ENCODE results near the gene B4GALNT1.

B4GALNT1 gene

DNA sequence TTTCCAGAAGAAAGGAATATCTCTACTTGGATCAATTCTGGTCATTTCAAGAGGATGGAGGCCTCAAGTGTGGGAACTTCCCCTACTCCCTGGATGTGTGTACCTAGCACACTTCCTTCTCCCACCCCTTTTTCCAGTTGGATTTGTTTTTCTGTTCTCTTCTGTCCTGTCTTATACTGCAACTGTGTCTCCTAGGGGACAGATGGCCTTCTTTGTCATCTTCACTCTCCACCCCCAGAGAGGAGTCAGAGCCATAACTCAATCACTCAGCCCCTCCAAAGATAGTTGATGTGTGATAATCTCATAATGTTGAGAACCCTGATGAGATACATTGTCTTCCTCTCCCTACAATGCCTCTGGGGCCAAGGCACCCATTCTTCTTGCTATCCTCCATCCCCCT is 30.5 kb downstream of the B4GALNT1 start:
- TF ChIP-seq, protein P1, sequence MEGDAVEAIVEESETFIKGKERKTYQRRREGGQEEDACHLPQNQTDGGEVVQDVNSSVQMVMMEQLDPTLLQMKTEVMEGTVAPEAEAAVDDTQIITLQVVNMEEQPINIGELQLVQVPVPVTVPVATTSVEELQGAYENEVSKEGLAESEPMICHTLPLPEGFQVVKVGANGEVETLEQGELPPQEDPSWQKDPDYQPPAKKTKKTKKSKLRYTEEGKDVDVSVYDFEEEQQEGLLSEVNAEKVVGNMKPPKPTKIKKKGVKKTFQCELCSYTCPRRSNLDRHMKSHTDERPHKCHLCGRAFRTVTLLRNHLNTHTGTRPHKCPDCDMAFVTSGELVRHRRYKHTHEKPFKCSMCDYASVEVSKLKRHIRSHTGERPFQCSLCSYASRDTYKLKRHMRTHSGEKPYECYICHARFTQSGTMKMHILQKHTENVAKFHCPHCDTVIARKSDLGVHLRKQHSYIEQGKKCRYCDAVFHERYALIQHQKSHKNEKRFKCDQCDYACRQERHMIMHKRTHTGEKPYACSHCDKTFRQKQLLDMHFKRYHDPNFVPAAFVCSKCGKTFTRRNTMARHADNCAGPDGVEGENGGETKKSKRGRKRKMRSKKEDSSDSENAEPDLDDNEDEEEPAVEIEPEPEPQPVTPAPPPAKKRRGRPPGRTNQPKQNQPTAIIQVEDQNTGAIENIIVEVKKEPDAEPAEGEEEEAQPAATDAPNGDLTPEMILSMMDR (IDR thresholded peaks at IDR 0.05) = no peak

DNA sequence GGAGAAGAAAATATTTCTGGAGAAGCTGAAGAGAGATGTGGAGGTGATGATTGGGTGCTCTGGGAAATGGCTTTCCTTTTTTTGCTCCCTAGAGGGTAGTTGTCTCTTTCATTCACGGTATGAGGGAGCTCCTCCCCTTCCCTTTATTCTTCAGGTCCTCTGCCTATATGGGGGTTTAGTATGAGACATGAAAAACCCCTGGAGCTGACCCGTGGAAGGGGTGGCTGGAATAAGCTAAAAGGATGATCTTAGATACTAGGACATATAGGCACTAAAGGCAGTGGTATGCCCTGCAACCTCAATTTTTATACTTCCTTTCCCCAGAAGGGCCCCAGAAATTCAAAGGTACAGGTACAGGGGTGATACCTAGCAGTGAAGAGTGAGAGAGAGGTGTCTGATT is 32.6 kb downstream of the B4GALNT1 start:
- TF ChIP-seq, protein P1 (IDR thresholded peaks at IDR 0.05) = no peak

DNA sequence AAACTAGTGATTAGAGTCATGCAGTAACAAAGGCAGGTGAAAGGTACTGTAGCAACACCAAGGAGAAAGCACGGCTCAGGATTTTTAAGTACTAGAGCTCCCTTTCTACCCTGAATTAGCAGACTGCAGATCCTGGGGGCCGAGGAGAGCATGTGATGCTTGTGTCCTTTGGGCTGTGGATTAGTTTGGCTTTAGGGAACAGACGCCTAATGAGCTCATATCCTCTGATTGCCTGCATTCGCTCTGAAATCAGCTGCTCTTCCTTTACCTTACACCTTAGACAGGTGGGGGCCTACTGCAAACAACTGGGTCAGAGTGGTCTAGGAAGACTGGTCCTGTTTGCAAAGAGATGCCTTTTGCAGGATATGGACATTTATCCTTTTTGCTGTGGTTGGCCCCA is 39.8 kb downstream of the B4GALNT1 start:
- TF ChIP-seq, protein P1 (IDR thresholded peaks at IDR 0.05) = no peak

DNA sequence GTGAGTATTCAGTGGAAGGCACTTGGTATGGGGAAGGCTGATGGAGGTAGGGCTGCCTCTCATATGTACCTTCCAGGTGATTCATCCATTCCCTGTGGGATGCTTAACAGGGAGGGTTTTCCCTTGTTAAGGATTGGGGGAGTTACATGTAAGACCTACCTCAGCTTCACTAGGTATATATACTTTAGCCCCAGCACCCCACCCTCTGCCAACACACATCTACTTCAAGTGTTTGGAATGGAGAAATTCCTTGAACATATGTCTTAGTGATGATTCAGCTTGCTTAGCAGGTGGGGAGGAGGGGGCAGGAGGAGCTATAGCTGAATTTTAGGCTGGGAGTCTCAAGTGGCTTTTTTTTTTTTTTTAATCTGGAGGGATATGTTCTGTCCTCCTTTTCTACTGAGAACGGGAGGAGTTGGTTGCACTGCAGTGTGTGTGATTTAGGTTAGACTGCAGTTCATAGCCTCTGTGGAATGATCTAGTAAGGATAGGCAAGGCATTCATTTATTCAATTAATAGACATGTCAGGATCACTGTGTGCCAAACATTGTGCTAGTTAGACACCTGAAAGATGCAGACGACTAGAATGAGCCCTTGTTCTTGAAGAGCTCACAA is 40.3 kb downstream of the B4GALNT1 start:
- TF ChIP-seq, protein P1 (IDR thresholded peaks at IDR 0.05) = no peak

DNA sequence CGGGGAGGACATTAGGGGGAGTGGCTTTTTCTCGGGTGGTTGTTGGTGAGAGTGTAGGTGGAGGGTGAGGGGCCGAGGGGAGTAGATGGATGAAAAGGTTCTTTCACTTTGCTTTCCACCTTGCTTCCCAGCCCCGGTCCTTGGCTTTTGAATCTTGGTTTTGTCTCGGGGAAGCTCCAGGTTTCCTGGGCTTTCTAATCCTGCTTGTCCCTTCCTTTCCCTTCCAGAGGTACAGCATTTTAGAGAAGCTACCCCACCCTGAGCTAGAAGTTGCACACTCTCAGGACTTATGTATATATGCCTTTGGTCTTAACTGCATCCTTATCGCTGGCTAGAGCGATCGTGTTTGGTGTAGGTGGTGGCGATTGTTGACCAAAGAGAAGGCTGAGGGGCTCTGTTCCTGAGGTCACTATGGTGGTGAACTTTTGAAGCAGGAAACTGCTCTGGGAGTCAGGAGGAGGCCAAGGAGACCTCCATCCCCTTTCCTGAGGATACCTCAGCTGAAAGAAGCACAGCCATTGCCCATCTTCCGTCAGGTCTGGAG is 41.1 kb downstream of the B4GALNT1 start:
- TF ChIP-seq, protein P1 (IDR thresholded peaks at IDR 0.05) = no peak

DNA sequence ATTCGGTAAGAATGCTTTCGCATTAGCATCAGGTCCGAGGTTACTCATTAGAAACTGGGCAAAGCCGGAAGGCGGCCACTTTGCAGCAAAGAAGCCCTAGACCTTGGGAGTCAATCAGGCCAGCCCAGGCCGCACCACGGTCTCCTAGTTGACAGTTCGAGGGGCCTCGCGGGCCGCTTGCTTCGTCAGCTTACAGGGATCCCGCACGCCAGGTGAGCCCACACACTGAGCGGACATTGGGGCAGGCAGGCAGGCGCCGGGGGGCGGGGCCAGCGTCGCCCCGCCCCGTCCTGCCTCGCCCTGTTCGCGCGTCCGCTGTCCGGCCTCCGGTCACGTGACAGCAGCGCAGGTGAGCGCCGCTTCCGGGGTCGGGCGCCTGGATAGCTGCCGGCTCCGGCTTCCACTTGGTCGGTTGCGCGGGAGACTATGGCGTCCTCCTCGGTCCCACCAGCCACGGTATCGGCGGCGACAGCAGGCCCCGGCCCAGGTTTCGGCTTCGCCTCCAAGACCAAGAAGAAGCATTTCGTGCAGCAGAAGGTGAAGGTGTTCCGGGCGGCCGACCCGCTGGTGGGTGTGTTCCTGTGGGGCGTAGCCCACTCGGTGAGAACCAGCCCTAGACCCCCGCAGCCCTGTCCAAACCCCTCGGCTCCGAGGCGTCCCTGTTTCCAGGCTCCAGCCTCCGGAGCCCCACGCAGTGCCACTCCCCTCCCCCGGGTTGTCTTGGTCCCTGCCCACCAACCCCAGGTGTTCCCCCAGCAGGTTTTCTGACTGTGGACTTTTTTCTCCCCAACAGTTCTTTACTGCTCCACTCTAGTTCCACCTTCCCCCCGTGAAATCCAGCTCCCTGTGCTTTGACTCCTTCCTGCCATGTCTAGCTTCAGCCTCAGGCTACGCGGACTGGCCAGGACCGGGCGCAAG is 41.9 kb downstream of the B4GALNT1 start, which contains the start of gene PIP4K2C:
PIP4K2C (plus strand) TSS at position 329 of the 918 bp plus-strand sequence; CDS start at position 427, 98 bp downstream.
- TF ChIP-seq, protein P1 (IDR thresholded peaks at IDR 0.05) = no peak

DNA sequence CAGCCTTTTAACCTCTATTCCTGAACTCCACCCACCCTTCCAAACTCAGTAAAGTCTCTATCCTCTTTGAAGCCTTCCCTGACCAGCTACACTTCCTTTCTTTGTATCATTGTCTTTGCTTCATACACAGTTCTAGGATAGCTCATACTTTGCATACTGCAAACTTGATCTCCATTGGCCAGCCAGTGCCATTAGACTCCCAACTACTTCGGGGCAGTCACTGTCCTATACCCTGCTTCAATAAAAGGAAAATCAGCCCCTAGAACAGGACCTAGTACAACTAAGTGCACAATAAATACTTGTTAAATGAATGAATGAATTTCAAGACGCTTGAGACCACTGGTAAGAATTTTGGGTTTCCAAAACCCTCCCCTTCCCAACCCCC is 42.5 kb downstream of the B4GALNT1 start:
- TF ChIP-seq, protein P1 (IDR thresholded peaks at IDR 0.05) = no peak

Measured in LNCAP (cell line).